HepG2 (cell line): ENCODE data around the gene PDGFA. TPM values are rescaled to one million over a fixed set of nuclear protein-coding genes. Genes with fewer than 3 reads are reported as not detected.

Experiments
- ATAC-seq: fragments of 200-7000 bp; cut with Tn5 transposase; 3 replicates; pipeline ENCODE4 v1.9.1; 2020; ENCODE audit warnings: mild to moderate bottlenecking, moderate library complexity
- BruUV-seq: library from RNA; stranded (reverse); fragments of 400-500 nt; replicated peaks from 2 replicates; lab custom pipeline; 2021; lab: Mats Ljungman, UMichigan
- CTCF ChIA-PET: fragments of 300-600 bp; formaldehyde crosslinking; extraction: SDS; loops from one replicate; lab custom pipeline; 2021; ENCODE audit warnings: low total read pairs, inconsistent platforms, low intra/inter-chr PET ratio; lab: Yijun Ruan, JAX
- POLR2A ChIA-PET: fragments of 350-600 bp; sonication (Branson Sonifier 250); formaldehyde crosslinking; loops from one replicate; lab custom pipeline; 2020; ENCODE audit warnings: antibody characterized with exemption, inconsistent platforms; lab: Yijun Ruan, JAX
- DNase-seq: peaks from one replicate; pipeline ENCODE4 v3.0.0-alpha.2; 2015; ENCODE audit warnings: low spot score
- FAIRE-seq: peaks from 3 replicates; lab custom pipeline; 2011; peaks lifted over from hg19 to GRCh38; lab: Jason Lieb, UNC
- H2AFZ ChIP-seq: one replicate; pipeline ENCODE4 v1.6.1; 2011; ENCODE audit warnings: low read length, inconsistent platforms
- H3K27ac ChIP-seq: fragments of 300-600 bp; 3 replicates; pipeline ENCODE4 v1.8.0; 2011; ENCODE audit warnings: mixed run types, mild to moderate bottlenecking, mixed read lengths, low read length, inconsistent platforms; ENCODE audit not compliant: insufficient read depth; ENCODE audit errors: extremely low read length
- H3K27me3 ChIP-seq, 2 experiments: fragments of 200-600 bp in 1 of 2; 2 replicates in 1 of 2; 3 replicates in 1 of 2; pipeline versions ENCODE4 v1.6.0 to v1.8.0; 2011; ENCODE audit warnings: low read length in 2 of 2, mild to moderate bottlenecking in 2 of 2, moderate library complexity in 2 of 2, inconsistent platforms in 1 of 2; ENCODE audit not compliant: insufficient read depth in 2 of 2, control insufficient read depth in 1 of 2
- H3K36me3 ChIP-seq, 2 experiments: fragments of 200-600 bp in 1 of 2; replicated peaks in 1 of 2; 2 replicates in 1 of 2; 3 replicates in 1 of 2; pipeline versions ENCODE4 v1.5.1 to v1.8.0; 2011; ENCODE audit warnings: low read length in 2 of 2, inconsistent platforms in 1 of 2; ENCODE audit not compliant: insufficient read depth in 2 of 2, control insufficient read depth in 1 of 2
- H3K4me1 ChIP-seq: 2 replicates; pipeline ENCODE4 v1.5.1; 2012; ENCODE audit warnings: low read length, inconsistent platforms; ENCODE audit not compliant: insufficient read depth
- H3K4me2 ChIP-seq: 2 replicates; pipeline ENCODE4 v1.6.0; 2011; ENCODE audit warnings: low read depth, low read length, inconsistent platforms
- H3K4me3 ChIP-seq, 3 experiments: fragments of 200-600 bp in 1 of 3; sonication (generic), shearing (Covaris generic) in 1 of 3; replicated peaks in 1 of 3; 2 replicates each; pipeline ENCODE4 v1.5.1; 2011 to 2016; ENCODE audit warnings: low read length in 3 of 3, inconsistent platforms in 2 of 3, low read depth in 2 of 3, mild to moderate bottlenecking in 2 of 3, control low read depth in 1 of 3, mixed read lengths in 1 of 3; ENCODE audit not compliant: insufficient read depth in 1 of 3
- H3K79me2 ChIP-seq: one replicate; pipeline ENCODE4 v1.6.1; 2011; ENCODE audit warnings: low read length, inconsistent platforms; ENCODE audit not compliant: insufficient read depth
- H3K9ac ChIP-seq: 2 replicates; pipeline ENCODE4 v1.6.0; 2011; ENCODE audit warnings: mild to moderate bottlenecking, low read depth, low read length, inconsistent platforms; ENCODE audit not compliant: insufficient read depth
- H3K9me3 ChIP-seq: 2 replicates; pipeline ENCODE4 v1.5.1; 2012; ENCODE audit warnings: mild to moderate bottlenecking, low read length
- H4K20me1 ChIP-seq: 2 replicates; pipeline ENCODE4 v1.6.0; 2011; ENCODE audit warnings: inconsistent platforms, mild to moderate bottlenecking, low read length, moderate library complexity; ENCODE audit not compliant: insufficient read depth
- BHLHE40 ChIP-seq: IDR thresholded peaks from 2 replicates; pipeline ENCODE4 v1.6.1; 2011; ENCODE audit warnings: low read length, improper control_type of control experiment
- FOXP4 ChIP-seq: sonication (generic); formaldehyde crosslinking; IDR thresholded peaks from 2 replicates; pipeline ENCODE4 v1.4.0; 2020; ENCODE audit warnings: missing genetic modification reagents
- GLI4 ChIP-seq: sonication (generic); formaldehyde crosslinking; IDR thresholded peaks from 2 replicates; pipeline ENCODE4 v1.5.1; 2020; ENCODE audit warnings: missing genetic modification reagents, mild to moderate bottlenecking, moderate library complexity, borderline replicate concordance
- POLR2AphosphoS2 ChIP-seq: IDR thresholded peaks from 2 replicates; pipeline ENCODE4 v1.6.1; 2011; ENCODE audit warnings: low read depth, low read length, improper control_type of control experiment
- POLR2AphosphoS5 ChIP-seq: IDR thresholded peaks from 2 replicates; pipeline ENCODE4 v1.6.1; 2012; ENCODE audit warnings: low read depth, low read length
- RBM39 ChIP-seq: fragments of 200-400 bp; formaldehyde crosslinking; IDR thresholded peaks from one replicate; pipeline ENCODE4 v1.6.1; 2018; ENCODE audit warnings: antibody characterized with exemption, mild to moderate bottlenecking, low read depth, low read length; ENCODE audit not compliant: poor library complexity, severe bottlenecking
- SP140L ChIP-seq: sonication (generic); formaldehyde crosslinking; IDR thresholded peaks from 2 replicates; pipeline ENCODE4 v1.4.0; 2020; ENCODE audit warnings: missing genetic modification reagents, borderline replicate concordance
- SRSF9 ChIP-seq: fragments of 200-400 bp; formaldehyde crosslinking; IDR thresholded peaks from 2 replicates; pipeline ENCODE4 v1.6.1; 2018; ENCODE audit warnings: borderline replicate concordance, mild to moderate bottlenecking, low read depth, low read length; ENCODE audit not compliant: insufficient read depth, poor library complexity, severe bottlenecking
- ZMYM4 ChIP-seq: sonication (generic); formaldehyde crosslinking; IDR thresholded peaks from 2 replicates; pipeline ENCODE4 v1.8.1; 2023; ENCODE audit warnings: mild to moderate bottlenecking, missing genetic modification reagents
- ZNF224 ChIP-seq: sonication (generic); formaldehyde crosslinking; IDR thresholded peaks from 2 replicates; pipeline ENCODE4 v1.5.0; 2020; ENCODE audit warnings: mild to moderate bottlenecking, missing genetic modification reagents
- ZNF564 ChIP-seq: sonication (generic); formaldehyde crosslinking; IDR thresholded peaks from 2 replicates; pipeline ENCODE4 v1.8.1; 2023; ENCODE audit warnings: mild to moderate bottlenecking, missing genetic modification reagents
- ZNF816 ChIP-seq: sonication (generic); formaldehyde crosslinking; IDR thresholded peaks from 2 replicates; pipeline ENCODE4 v1.8.0; 2022; ENCODE audit warnings: missing genetic modification reagents, mild to moderate bottlenecking, borderline replicate concordance
- WGBS: methylation state at CpG from one replicate; pipeline ENCODE4 v1.1.6; 2017; ENCODE audit warnings: low lambda C conversion rate; 5-methylcytosine and 5-hydroxymethylcytosine counted together
- in situ Hi-C: cut with HindIII; loops from 2 replicates; pipeline ENCODE4 v1.10.0; 2017; ENCODE audit warnings: low pct_unique_long_range_greater_than_20kb; ENCODE audit not compliant: extremely low pct_ligation_motif_present
- intact Hi-C: fragments of 100-400 bp; cut with micrococcal nuclease; formaldehyde crosslinking; loops from one replicate; pipeline ENCODE4 v1.10.0; 2022; ENCODE audit not compliant: unreplicated experiment
- polyA plus RNA-seq, 8 experiments: library from polyadenylated mRNA; depleted of rRNA in 3 of 8; stranded (reverse) in 7 of 8; unstranded in 1 of 8; fragments of >200 nt; fragmentation: Illumina TruSeq in 4 of 8; extraction: Trizol in 4 of 8; gene quantifications; 2 replicates each; pipeline versions ENCODE4 v1.2.1 to v1.2.3, GENCODE V29; 2011 to 2016; ENCODE audit warnings: low read depth in 4 of 8, missing spikeins in 1 of 8, mixed read lengths in 1 of 8; ENCODE audit not compliant: insufficient read depth in 1 of 8
- total RNA-seq, 5 experiments: library from RNA; depleted of rRNA; stranded (reverse); fragments of >200 nt; fragmentation: Illumina TruSeq; extraction: Trizol; gene quantifications; 2 replicates each; pipeline ENCODE4 v1.2.3, GENCODE V29; 2016; ENCODE audit warnings: low read depth in 1 of 5

Gene PDGFA
- total and polyA plus RNA-seq, 2 of the 13 experiments (the other 11 are each of a cell fraction or from before 2014, with no cell fraction given) = 1.5 to 3.4 TPM

DNA sequence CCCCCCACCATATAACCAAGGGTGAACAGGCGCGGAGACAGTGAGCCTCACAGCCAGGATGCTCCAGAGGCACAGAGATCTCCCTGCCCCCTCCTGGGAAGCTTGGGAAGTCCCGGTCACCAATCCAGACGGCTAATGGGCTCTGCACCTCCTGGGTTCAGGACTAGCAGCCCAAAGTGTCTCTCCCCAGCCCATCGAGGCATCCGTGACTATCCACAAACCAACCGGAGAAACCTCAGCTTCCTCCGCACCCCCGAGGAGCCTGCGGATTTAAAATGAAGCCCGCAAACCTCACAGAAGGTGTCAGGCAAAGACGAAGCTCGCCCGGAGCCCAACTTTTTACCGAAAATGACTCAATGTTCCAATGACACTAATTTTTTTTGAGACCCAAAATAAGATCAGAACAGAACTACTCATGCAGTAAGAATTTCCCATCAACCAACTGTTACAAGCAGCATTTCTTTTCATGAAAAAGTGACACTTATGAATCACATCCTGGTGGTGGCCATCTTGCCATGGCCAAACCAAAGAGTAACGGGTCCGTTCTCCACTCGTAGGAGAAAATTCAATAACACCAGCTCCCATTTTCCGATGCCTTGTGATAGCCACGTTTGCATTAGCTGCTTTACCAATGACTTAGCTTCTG lies 6.0 kb downstream of the PDGFA start:
- POLR2A ChIA-PET = interaction anchor here (0.7 to 1.4 kb wide), 3 partner anchors 10 to 79 kb away, joined by 3 read pairs; no protein-coding TSS in a partner anchor
- TF ChIP-seq GLI4 (CRISPR knock-in tag) = no peak
- no peak for TF ChIP-seq SP140L (CRISPR knock-in tag)
- no peak for TF ChIP-seq POLR2AphosphoS2
- TF ChIP-seq ZMYM4 (CRISPR knock-in tag) = no peak
- no peak for TF ChIP-seq FOXP4 (CRISPR knock-in tag)
- TF ChIP-seq ZNF816 = no peak
- TF ChIP-seq ZNF224 (CRISPR knock-in tag) = no peak
- no peak for TF ChIP-seq BHLHE40
- no peak for TF ChIP-seq SRSF9
- no peak for TF ChIP-seq RBM39
- TF ChIP-seq ZNF564 (CRISPR knock-in tag) = no peak
- TF ChIP-seq POLR2AphosphoS5 = no peak
- BruUV-seq = no TSS peak
- DNase-seq = no peak
- H3K4me2 ChIP-seq = no peak overlapping the region
- no peaks in the 10 kb centered on the region for H3K9me3 ChIP-seq
- 90% methylated on average over 15 of the region's 20 CpGs for WGBS
- no peak overlapping the region for H3K27ac ChIP-seq
- peaks cover 0 to 19% of the 10 kb centered on the region in 2 experiments; a peak in 4 of 5 replicates for H3K27me3 ChIP-seq
- ATAC-seq = no peak
- peaks cover 2% of the 10 kb centered on the region for H3K79me2 ChIP-seq
- H2AFZ ChIP-seq = no peak overlapping the region
- in situ Hi-C loops = no loop called here
- no peaks in the 10 kb centered on the region for H3K4me1 ChIP-seq
- intact Hi-C loops = no loop called here
- no peaks in the 10 kb centered on the region for H3K36me3 ChIP-seq
- H3K4me3 ChIP-seq = no peak overlapping the region
- no peaks in the 10 kb centered on the region for H4K20me1 ChIP-seq
- no peak overlapping the region for H3K9ac ChIP-seq
- FAIRE-seq = no peak
- CTCF ChIA-PET = no interaction called here
